Measurements from ENCODE around the gene CD55. TPM values are rescaled to one million over a fixed set of nuclear protein-coding genes. Genes with fewer than 3 reads are reported as not detected.

CD55 gene
- total RNA-seq, 4 donors from 2014 or later = 8.0 to 75.4 (median 40.1) TPM

DNA sequence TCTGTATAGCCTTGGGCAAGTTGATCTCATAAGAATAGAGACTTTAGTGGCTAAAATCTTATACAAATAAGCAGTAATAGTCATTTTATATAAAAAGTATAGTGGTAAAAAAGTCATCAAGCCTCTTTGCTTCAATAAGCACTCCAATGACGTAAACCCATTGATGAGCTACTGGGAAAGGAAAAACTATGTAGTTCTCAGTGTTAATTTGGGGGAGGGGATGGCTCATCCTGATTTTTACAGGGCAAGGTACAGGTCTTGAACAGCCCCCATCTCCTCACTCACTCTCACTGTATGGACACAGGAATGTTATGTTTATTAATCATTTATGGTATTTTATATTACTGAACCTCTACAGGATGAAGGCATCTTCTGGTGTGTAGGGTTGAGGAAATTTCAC is 38.1 kb upstream of the CD55 start:
- Histone ChIP-seq H3K27me3 (no peaks in the 10 kb centered on the region), H3K36me3 (no peaks in the 10 kb centered on the region), H3K27ac (peak overlapping the region; percentile 67 to 82 (median 77)), H3K9me3 (no peaks in the 10 kb centered on the region), H3K4me1 (peaks cover 13 to 55% (median 33%) of the 10 kb centered on the region in 4 donors), H3K4me3 (no peak overlapping the region)
- in situ Hi-C loops (cut with MboI; ENCODE audit: low pct_ligation_motif_present in 1 of 4, low pct_unique_long_range_greater_than_20kb in 1 of 4, low sequenced_read_pairs in 3 of 4) = no loop called here
- WGBS, 2 donors (ENCODE audit: low coverage in 1 of 2) = 95% methylated on average over 1 of the region's 1 CpG; no CpG with 5 or more reads in 1 of the 2 donors
- no peak for DNase-seq
- intact Hi-C loops (cut with DNase I; ENCODE audit: low total_unique reads) = no loop called here
- no peak for TF ChIP-seq POLR2A (IDR thresholded peaks at IDR 0.05)
- no peak for TF ChIP-seq POLR2AphosphoS5 (IDR thresholded peaks at IDR 0.05)
- no peak for TF ChIP-seq EP300 (IDR thresholded peaks at IDR 0.05; ENCODE audit: low read depth)
- TF ChIP-seq CTCF (IDR thresholded peaks at IDR 0.05) = no peak

- in situ Hi-C loops (cut with MboI; ENCODE audit: low pct_ligation_motif_present in 1 of 4, low pct_unique_long_range_greater_than_20kb in 1 of 4, low sequenced_read_pairs in 3 of 4) = no loop called here
- Histone ChIP-seq H3K36me3 (no peaks in the 10 kb centered on the region), H3K4me3 (no peak overlapping the region), H3K9me3 (no peaks in the 10 kb centered on the region), H3K27ac (peak overlapping the region; percentile 20 to 82 (median 77)), H3K27me3 (no peaks in the 10 kb centered on the region), H3K4me1 (peaks cover 13 to 60% (median 33%) of the 10 kb centered on the region in 4 donors)
- 47 to 48% methylated on average over 5 of the region's 5 CpGs for WGBS, 2 donors (ENCODE audit: low coverage in 1 of 2)
- intact Hi-C loops (cut with DNase I; ENCODE audit: low total_unique reads) = no loop called here
- TF ChIP-seq EP300 (IDR thresholded peaks at IDR 0.05; ENCODE audit: low read depth) (no peak), POLR2A (IDR thresholded peaks at IDR 0.05) (no peak), POLR2AphosphoS5 (IDR thresholded peaks at IDR 0.05) (no peak), CTCF (IDR thresholded peaks at IDR 0.05) (no peak)
- DNase-seq = no peak
Measured at GRCh38 chr1:207284209-207284897, 37.1 kb upstream of the CD55 start.

DNA sequence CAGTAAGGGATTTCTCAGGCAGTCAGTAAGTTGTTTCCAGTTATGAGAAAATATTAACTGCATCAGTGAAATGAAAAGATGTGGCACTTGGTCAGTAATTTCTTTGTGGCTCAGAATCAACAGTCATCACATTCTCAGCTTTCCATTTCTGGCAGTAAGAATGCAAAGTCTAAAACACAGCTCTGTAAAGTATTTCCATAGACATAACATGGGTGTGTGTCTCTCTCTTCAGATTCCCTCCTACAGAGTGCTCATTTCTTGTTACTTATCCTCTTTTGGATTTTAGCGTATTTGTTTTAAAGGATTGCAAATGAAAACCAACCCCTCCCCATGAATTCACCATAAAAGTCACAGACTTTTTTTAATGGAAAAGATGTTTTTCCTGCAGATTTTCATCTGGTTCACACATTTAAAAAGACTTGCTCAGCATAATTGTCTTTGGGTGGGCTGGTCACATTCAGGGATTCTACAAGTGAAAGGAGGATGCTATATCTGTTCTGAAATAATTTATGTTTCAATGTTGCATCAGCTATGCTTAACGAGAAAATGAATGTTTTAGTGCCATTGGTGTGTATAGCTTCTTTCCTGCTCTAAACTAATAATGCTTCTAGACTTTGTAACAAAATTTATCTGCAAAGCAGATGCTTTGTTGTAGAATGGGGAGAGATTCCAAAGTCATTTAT is 34.6 kb upstream of the CD55 start:
- WGBS, 2 donors (ENCODE audit: low coverage in 1 of 2) = 74 to 82% methylated on average over 2 of the region's 2 CpGs
- in situ Hi-C loops (cut with MboI; ENCODE audit: low pct_ligation_motif_present in 1 of 4, low pct_unique_long_range_greater_than_20kb in 1 of 4, low sequenced_read_pairs in 3 of 4) (no loop called here), intact Hi-C loops (cut with DNase I; ENCODE audit: low total_unique reads) (no loop called here)
- Histone ChIP-seq H3K27me3 (no peaks in the 10 kb centered on the region), H3K27ac (no peak overlapping the region), H3K4me3 (no peak overlapping the region), H3K4me1 (peaks cover 9 to 49% (median 20%) of the 10 kb centered on the region in 4 donors), H3K9me3 (no peaks in the 10 kb centered on the region), H3K36me3 (no peaks in the 10 kb centered on the region)
- TF ChIP-seq POLR2AphosphoS5 (IDR thresholded peaks at IDR 0.05) (no peak), EP300 (IDR thresholded peaks at IDR 0.05; ENCODE audit: low read depth) (no peak), POLR2A (IDR thresholded peaks at IDR 0.05) (no peak), CTCF (IDR thresholded peaks at IDR 0.05) (no peak)
- DNase-seq = no peak

- TF ChIP-seq POLR2AphosphoS5 (IDR thresholded peaks at IDR 0.05) = no peak
- TF ChIP-seq EP300 (IDR thresholded peaks at IDR 0.05; ENCODE audit: low read depth) = no peak
- no peak for TF ChIP-seq CTCF (IDR thresholded peaks at IDR 0.05)
- no peak for TF ChIP-seq POLR2A (IDR thresholded peaks at IDR 0.05)
- Histone ChIP-seq H3K27me3 (no peaks in the 10 kb centered on the region), H3K4me1 (peaks cover 4 to 35% (median 10%) of the 10 kb centered on the region in 4 donors), H3K27ac (no peak overlapping the region), H3K36me3 (no peaks in the 10 kb centered on the region), H3K9me3 (no peaks in the 10 kb centered on the region), H3K4me3 (no peak overlapping the region)
- 60 to 70% methylated on average over 4 of the region's 4 CpGs for WGBS, 2 donors (ENCODE audit: low coverage in 1 of 2)
- intact Hi-C loops (cut with DNase I; ENCODE audit: low total_unique reads) = no loop called here
- in situ Hi-C loops (cut with MboI; ENCODE audit: low pct_ligation_motif_present in 1 of 4, low pct_unique_long_range_greater_than_20kb in 1 of 4, low sequenced_read_pairs in 3 of 4) = no loop called here
- no peak for DNase-seq
Measured at GRCh38 chr1:207288315-207288714, 33.2 kb upstream of the CD55 start.

Measured in transverse colon (tissue), 4 donors.